HEK293 (cell line): ENCODE data around the gene ZNF780B.

ENCODE experiments used
- CTCF ChIP-seq: fragments of 450-650 bp; formaldehyde crosslinking; IDR thresholded peaks from 2 replicates; pipeline ENCODE4 v1.5.1; 2016; ENCODE audit warnings: missing biosample characterization, missing genetic modification characterization
- MEIS1 ChIP-seq: sonication (generic); formaldehyde crosslinking; IDR thresholded peaks from 2 replicates; pipeline ENCODE4 v1.8.1; 2022; ENCODE audit warnings: missing genetic modification reagents, mild to moderate bottlenecking, borderline replicate concordance
- TSHZ1 ChIP-seq: fragments of 450-650 bp; formaldehyde crosslinking; IDR thresholded peaks from 2 replicates; pipeline ENCODE4 v1.5.1; 2016; ENCODE audit warnings: missing biosample characterization, missing genetic modification characterization, borderline replicate concordance
- ZNF114 ChIP-seq: fragments of 450-650 bp; formaldehyde crosslinking; IDR thresholded peaks from 2 replicates; pipeline ENCODE4 v1.5.0; 2017; ENCODE audit warnings: missing biosample characterization, missing genetic modification characterization
- ZNF132 ChIP-seq: fragments of 450-650 bp; formaldehyde crosslinking; IDR thresholded peaks from 2 replicates; pipeline ENCODE4 v1.5.1; 2017; ENCODE audit warnings: missing biosample characterization, missing genetic modification characterization, borderline replicate concordance
- ZNF529 ChIP-seq: fragments of 450-650 bp; formaldehyde crosslinking; IDR thresholded peaks from 2 replicates; pipeline ENCODE4 v1.5.1; 2017; ENCODE audit warnings: missing genetic modification characterization, missing biosample characterization; ENCODE audit not compliant: insufficient replicate concordance
- ZNF571 ChIP-seq: fragments of 450-650 bp; formaldehyde crosslinking; IDR thresholded peaks from 2 replicates; pipeline ENCODE4 v1.5.0; 2017; ENCODE audit warnings: missing biosample characterization, missing genetic modification characterization
- ZNF600 ChIP-seq: fragments of 450-650 bp; formaldehyde crosslinking; IDR thresholded peaks from 2 replicates; pipeline ENCODE4 v1.5.1; 2016; ENCODE audit warnings: missing biosample characterization, missing genetic modification characterization
- ZNF610 ChIP-seq: fragments of 450-650 bp; formaldehyde crosslinking; IDR thresholded peaks from 2 replicates; pipeline ENCODE4 v1.5.1; 2016; ENCODE audit warnings: missing biosample characterization, missing genetic modification characterization, borderline replicate concordance
- ZNF629 ChIP-seq: fragments of 450-650 bp; formaldehyde crosslinking; IDR thresholded peaks from 2 replicates; pipeline ENCODE4 v1.5.1; 2017; ENCODE audit warnings: missing biosample characterization, missing genetic modification characterization
- ZNF76 ChIP-seq: fragments of 450-650 bp; formaldehyde crosslinking; IDR thresholded peaks from 2 replicates; pipeline ENCODE4; 2016; ENCODE audit warnings: low read depth, missing biosample characterization, missing genetic modification characterization, borderline replicate concordance

- no peak for TF ChIP-seq ZNF76 (tag by site-specific recombination)
- TF ChIP-seq ZNF629 (tag by site-specific recombination) = no peak
- TF ChIP-seq ZNF529 (tag by site-specific recombination) = no peak
- TF ChIP-seq MEIS1 (CRISPR knock-in tag) = no peak
- no peak for TF ChIP-seq ZNF571 (tag by site-specific recombination)
- TF ChIP-seq CTCF (tag by site-specific recombination) = no peak
- no peak for TF ChIP-seq ZNF610 (tag by site-specific recombination)
- no peak for TF ChIP-seq ZNF132
- TF ChIP-seq ZNF114 = no peak
- TF ChIP-seq ZNF600 = peak; percentile 19; the same call in 1 of the 2 replicates
- TF ChIP-seq TSHZ1 (tag by site-specific recombination) = no peak
Observed at GRCh38 chr19:40089462-40089861, 33.4 kb upstream of the ZNF780B start.
